Astrocyte (in vitro differentiated cells and primary cell): ENCODE data around the gene RASGRF2. TPM values are rescaled to one million over a fixed set of nuclear protein-coding genes. Genes with fewer than 3 reads are reported as not detected.
"Not testable (repeated sequence)": the region's sequence is repeated elsewhere in the genome, so short reads cannot be mapped to it uniquely, and the experiment has no call there.

Source experiments
- DNase-seq: peaks from one replicate; pipeline ENCODE4 v3.0.0-alpha.2; 2010; ENCODE audit warnings: low read depth
- FAIRE-seq: peaks from 2 replicates; lab custom pipeline; 2011; peaks lifted over from hg19 to GRCh38; lab: Jason Lieb, UNC
- H2AFZ ChIP-seq: 2 replicates; pipeline ENCODE4 v1.6.0; 2012; ENCODE audit warnings: low read depth, low read length, inconsistent platforms
- H3K27ac ChIP-seq: 2 replicates; pipeline ENCODE4 v1.5.1; 2011; ENCODE audit warnings: low read depth, low read length, inconsistent platforms
- H3K27me3 ChIP-seq: 2 replicates; pipeline ENCODE4 v1.6.0; 2011; ENCODE audit warnings: low read length, inconsistent platforms; ENCODE audit not compliant: insufficient read depth
- H3K36me3 ChIP-seq: 2 replicates; pipeline ENCODE4 v1.5.1; 2011; ENCODE audit warnings: low read length, inconsistent platforms; ENCODE audit not compliant: insufficient read depth
- H3K4me1 ChIP-seq: 2 replicates; pipeline ENCODE4 v1.5.1; 2011; ENCODE audit warnings: low read length, inconsistent platforms; ENCODE audit not compliant: insufficient read depth
- H3K4me2 ChIP-seq: 2 replicates; pipeline ENCODE4 v1.6.0; 2012; ENCODE audit warnings: low read length, inconsistent platforms
- H3K4me3 ChIP-seq: 2 replicates; pipeline ENCODE4 v1.5.1; 2011; ENCODE audit warnings: low read depth, mild to moderate bottlenecking, low read length, inconsistent platforms; ENCODE audit not compliant: insufficient read depth
- H3K79me2 ChIP-seq: 2 replicates; pipeline ENCODE4 v1.6.0; 2012; ENCODE audit warnings: mild to moderate bottlenecking, low read length, inconsistent platforms; ENCODE audit not compliant: insufficient read depth
- H3K9ac ChIP-seq: 2 replicates; pipeline ENCODE4 v1.6.0; 2012; ENCODE audit warnings: mild to moderate bottlenecking, low read length, inconsistent platforms
- H3K9me3 ChIP-seq: 2 replicates; pipeline ENCODE4 v1.5.1; 2012; ENCODE audit warnings: low read depth, mild to moderate bottlenecking, low read length, inconsistent platforms; ENCODE audit not compliant: insufficient read depth
- H4K20me1 ChIP-seq: 2 replicates; pipeline ENCODE4 v1.6.0; 2012; ENCODE audit warnings: low read length, inconsistent platforms; ENCODE audit not compliant: insufficient read depth
- H3K27ac Mint-ChIP-seq: one replicate; pipeline ENCODE4 v1.8.0; 2021; ENCODE audit warnings: mild to moderate bottlenecking, mixed read lengths; ENCODE audit not compliant: unreplicated experiment
- H3K27me3 Mint-ChIP-seq: one replicate; pipeline ENCODE4 v1.8.0; 2021; ENCODE audit warnings: low read depth, mixed read lengths; ENCODE audit not compliant: unreplicated experiment
- H3K36me3 Mint-ChIP-seq: one replicate; pipeline ENCODE4 v1.8.0; 2021; ENCODE audit warnings: low read depth, mixed read lengths; ENCODE audit not compliant: unreplicated experiment
- H3K4me1 Mint-ChIP-seq: one replicate; pipeline ENCODE4 v1.8.0; 2021; ENCODE audit warnings: low read depth, mixed read lengths; ENCODE audit not compliant: unreplicated experiment
- H3K4me3 Mint-ChIP-seq: one replicate; pipeline ENCODE4 v1.8.0; 2021; ENCODE audit warnings: mild to moderate bottlenecking, moderate library complexity, mixed read lengths; ENCODE audit not compliant: unreplicated experiment
- H3K9me3 Mint-ChIP-seq: one replicate; pipeline ENCODE4 v1.8.0; 2021; ENCODE audit warnings: mild to moderate bottlenecking, mixed read lengths; ENCODE audit not compliant: unreplicated experiment
- EZH2 ChIP-seq: IDR thresholded peaks from 2 replicates; pipeline ENCODE4 v1.6.1; 2012; ENCODE audit warnings: mild to moderate bottlenecking, low read length, inconsistent platforms; ENCODE audit not compliant: insufficient read depth
- total RNA-seq: library from RNA; stranded (reverse); gene quantifications from 2 replicates; pipeline ENCODE4 v1.2.1, GENCODE V29; 2021
- TF ChIP-seq, protein P1 (sequence below): IDR thresholded peaks from 2 replicates; pipeline ENCODE4 v1.5.1; 2011; ENCODE audit warnings: low read depth, mild to moderate bottlenecking, inconsistent platforms, low read length, moderate library complexity; ENCODE audit not compliant: insufficient read depth

Gene RASGRF2
- total RNA-seq, 1 donor from 2014 or later = 8.0 TPM

DNA sequence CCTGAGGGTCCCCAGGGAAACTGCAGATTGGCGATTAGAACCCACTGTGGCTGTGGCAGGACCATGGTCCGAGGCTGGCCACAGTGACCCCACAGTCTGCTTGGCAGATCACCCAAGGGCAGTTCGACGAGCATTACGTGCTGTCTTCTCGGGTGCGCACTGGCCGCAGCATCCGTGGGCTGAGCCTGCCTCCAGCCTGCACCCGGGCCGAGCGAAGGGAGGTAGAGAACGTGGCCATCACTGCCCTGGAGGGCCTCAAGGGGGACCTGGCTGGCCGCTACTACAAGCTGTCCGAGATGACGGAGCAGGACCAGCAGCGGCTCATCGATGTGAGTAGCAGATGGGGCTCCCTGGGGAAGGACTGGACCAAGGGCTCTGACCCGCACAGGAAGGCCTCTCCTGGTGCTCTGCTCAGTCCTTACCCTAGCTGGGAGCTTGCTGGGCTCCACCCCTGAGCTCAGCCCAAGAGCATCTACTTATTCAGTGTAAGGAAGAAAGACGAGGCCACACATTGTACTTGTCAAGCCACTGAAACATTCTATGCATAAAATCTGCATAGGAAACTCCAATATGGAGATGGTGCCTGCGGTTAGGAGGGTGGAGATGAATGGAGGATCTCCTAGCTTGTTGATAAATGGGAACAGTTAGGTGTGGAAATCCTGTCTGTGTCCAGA lies 294.9 kb downstream of the RASGRF2 start:
- no peak for FAIRE-seq
- H3K36me3 Mint-ChIP-seq = peaks cover 8% of the 10 kb centered on the region
- no peak overlapping the region for H2AFZ ChIP-seq

DNA sequence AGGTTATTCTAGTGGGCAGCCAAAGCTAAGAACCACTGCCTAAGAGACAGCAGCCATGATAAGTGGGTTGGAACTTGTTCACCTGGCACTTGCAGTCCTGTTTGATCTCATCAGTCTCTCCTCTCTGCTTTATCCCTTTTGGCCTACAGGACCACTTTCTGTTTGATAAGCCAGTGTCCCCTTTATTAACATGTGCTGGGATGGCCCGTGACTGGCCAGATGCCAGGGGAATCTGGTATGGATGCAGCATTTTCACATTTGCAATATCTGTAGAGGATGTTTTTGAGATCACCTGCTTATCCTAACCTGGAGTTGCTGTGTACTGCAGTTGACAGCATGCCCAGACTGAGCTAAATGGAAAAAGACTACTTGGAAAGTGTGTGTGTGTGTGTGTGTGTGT lies 296.6 kb downstream of the RASGRF2 start:
- DNase-seq (no peak), FAIRE-seq (no peak)
- Mint-ChIP-seq H3K27ac (no peak overlapping the region), H3K36me3 (peaks cover 13% of the 10 kb centered on the region), H3K4me3 (no peak overlapping the region), H3K27me3 (no peaks in the 10 kb centered on the region), H3K9me3 (peaks cover 6% of the 10 kb centered on the region), H3K4me1 (no peaks in the 10 kb centered on the region)
- Histone ChIP-seq H3K4me1 (no peaks in the 10 kb centered on the region), H2AFZ (no peak overlapping the region), H3K27me3 (no peaks in the 10 kb centered on the region), H3K4me3 (no peak overlapping the region), H3K9me3 (no peaks in the 10 kb centered on the region), H3K27ac (no peak overlapping the region), H4K20me1 (peaks cover 11% of the 10 kb centered on the region), H3K79me2 (no peaks in the 10 kb centered on the region), H3K36me3 (no peaks in the 10 kb centered on the region), H3K4me2 (no peak overlapping the region), H3K9ac (no peak overlapping the region)
- TF ChIP-seq EZH2 = no peak
- TF ChIP-seq, protein P1, sequence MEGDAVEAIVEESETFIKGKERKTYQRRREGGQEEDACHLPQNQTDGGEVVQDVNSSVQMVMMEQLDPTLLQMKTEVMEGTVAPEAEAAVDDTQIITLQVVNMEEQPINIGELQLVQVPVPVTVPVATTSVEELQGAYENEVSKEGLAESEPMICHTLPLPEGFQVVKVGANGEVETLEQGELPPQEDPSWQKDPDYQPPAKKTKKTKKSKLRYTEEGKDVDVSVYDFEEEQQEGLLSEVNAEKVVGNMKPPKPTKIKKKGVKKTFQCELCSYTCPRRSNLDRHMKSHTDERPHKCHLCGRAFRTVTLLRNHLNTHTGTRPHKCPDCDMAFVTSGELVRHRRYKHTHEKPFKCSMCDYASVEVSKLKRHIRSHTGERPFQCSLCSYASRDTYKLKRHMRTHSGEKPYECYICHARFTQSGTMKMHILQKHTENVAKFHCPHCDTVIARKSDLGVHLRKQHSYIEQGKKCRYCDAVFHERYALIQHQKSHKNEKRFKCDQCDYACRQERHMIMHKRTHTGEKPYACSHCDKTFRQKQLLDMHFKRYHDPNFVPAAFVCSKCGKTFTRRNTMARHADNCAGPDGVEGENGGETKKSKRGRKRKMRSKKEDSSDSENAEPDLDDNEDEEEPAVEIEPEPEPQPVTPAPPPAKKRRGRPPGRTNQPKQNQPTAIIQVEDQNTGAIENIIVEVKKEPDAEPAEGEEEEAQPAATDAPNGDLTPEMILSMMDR = no peak

More for the DNA sequence above, 294.9 kb downstream of the RASGRF2 start:
- no peak overlapping the region for H3K4me3 ChIP-seq
- no peaks in the 10 kb centered on the region for H3K4me1 ChIP-seq
- no peaks in the 10 kb centered on the region for H3K27me3 Mint-ChIP-seq
- H3K9ac ChIP-seq = no peak overlapping the region
- DNase-seq = no peak
- H3K4me1 Mint-ChIP-seq = no peaks in the 10 kb centered on the region
- peaks cover 11% of the 10 kb centered on the region for H4K20me1 ChIP-seq
- no peaks in the 10 kb centered on the region for H3K36me3 ChIP-seq
- no peak overlapping the region for H3K27ac ChIP-seq
- H3K9me3 Mint-ChIP-seq = peaks cover 4% of the 10 kb centered on the region
- no peak overlapping the region for H3K4me3 Mint-ChIP-seq
- no peaks in the 10 kb centered on the region for H3K27me3 ChIP-seq
- no peaks in the 10 kb centered on the region for H3K9me3 ChIP-seq
- TF ChIP-seq EZH2 = no peak
- TF ChIP-seq, protein P1 = no peak
- no peak overlapping the region for H3K27ac Mint-ChIP-seq
- H3K79me2 ChIP-seq = no peaks in the 10 kb centered on the region
- H3K4me2 ChIP-seq = no peak overlapping the region

DNA sequence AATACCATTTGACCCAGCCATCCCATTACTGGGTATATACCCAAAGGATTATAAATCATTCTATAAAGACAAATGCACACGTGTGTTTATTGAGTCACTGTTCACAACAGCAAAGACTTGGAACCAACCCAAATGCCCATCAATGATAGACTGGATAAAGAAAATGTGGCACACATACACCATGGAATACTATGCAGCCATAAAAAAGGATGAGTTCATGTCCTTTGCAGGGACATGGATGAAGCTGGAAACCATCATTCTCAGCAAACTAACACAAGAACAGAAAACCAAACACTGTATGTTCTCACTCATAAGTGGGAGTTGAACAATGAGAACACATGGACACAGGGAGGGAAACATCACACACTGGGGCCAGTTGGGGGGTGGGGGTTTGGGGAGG lies 302.6 kb downstream of the RASGRF2 start:
- not testable (repeated sequence) for DNase-seq, H2AFZ ChIP-seq, FAIRE-seq, H3K4me1 ChIP-seq, H3K27ac ChIP-seq, H3K4me3 ChIP-seq, H3K9me3 ChIP-seq, H3K4me3 Mint-ChIP-seq, H3K4me2 ChIP-seq, H3K9ac ChIP-seq, H3K36me3 Mint-ChIP-seq, H3K27me3 Mint-ChIP-seq, H3K36me3 ChIP-seq, H3K27me3 ChIP-seq, H3K27ac Mint-ChIP-seq, H3K4me1 Mint-ChIP-seq, H4K20me1 ChIP-seq
- H3K9me3 Mint-ChIP-seq = peaks cover 11% of the 10 kb centered on the region
- peaks cover 10% of the 10 kb centered on the region for H3K79me2 ChIP-seq
